HG02588 (cell line): ENCODE measurements around the gene GJC3.
"Not testable (repeated sequence)": the region's sequence is repeated elsewhere in the genome, so short reads cannot be mapped to it uniquely, and the experiment has no call there.

Source experiments
- ATAC-seq: cut with Tn5 transposase; IDR thresholded peaks from one replicate; pipeline ENCODE4 v1.9.1; 2021; ENCODE audit warnings: mild to moderate bottlenecking, moderate library complexity; ENCODE audit not compliant: unreplicated experiment

GJC3 gene

GRCh38 chr7:99928994-99929729 lies at the start of gene GJC3:
GJC3 (minus strand) TSS chr7:99929620; CDS start chr7:99929620, 0 bp downstream.
- no peak for ATAC-seq

DNA sequence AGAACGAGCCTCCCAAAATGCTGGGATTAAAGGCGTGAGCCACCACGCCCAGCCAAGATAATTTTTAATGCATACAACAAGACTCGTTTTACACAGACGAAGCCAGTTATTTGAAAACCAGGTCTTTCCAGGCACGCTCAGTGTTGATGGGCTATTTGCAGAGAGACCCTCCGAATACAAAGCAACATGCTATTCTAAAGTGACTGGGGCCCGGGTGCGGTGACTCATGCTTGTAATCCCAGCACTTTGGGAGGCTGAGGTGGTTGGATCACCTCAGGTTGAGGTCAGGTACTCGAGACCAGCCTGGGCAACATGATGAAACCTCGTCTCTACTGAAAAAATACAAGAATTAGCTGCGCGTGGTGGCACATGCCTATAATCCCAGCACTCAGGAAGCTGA lies 47.2 kb upstream of the GJC3 start:
- ATAC-seq: no peak

- no peak for ATAC-seq
Observed at GRCh38 chr7:99975782-99976521, 46.5 kb upstream of the GJC3 start, which contains the start of gene AZGP1. AZGP1 (minus strand) TSS chr7:99976031; CDS start chr7:99976020, 11 bp downstream.

DNA sequence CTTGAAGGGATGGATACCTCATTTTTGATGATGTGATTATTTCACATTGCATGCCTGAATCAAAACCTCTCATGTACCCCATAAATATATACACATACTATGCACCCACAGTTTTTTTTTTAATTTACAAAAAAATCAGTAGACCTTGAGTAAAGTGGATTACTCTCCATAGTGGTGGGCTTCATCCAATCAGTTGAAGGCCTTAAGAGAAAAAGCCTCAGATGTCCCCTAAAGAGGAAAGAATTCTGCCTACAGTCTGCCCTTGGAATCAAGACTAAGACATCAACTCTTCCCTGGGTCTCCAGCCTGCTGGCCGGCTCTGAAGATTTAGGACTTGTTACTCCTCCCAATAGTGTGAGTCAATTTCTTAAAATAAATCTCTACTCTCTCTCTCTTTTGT lies 45.3 kb upstream of the GJC3 start:
- no peak for ATAC-seq

- ATAC-seq: not testable (repeated sequence)
Observed at GRCh38 chr7:99973817-99974216, 44.4 kb upstream of the GJC3 start.

GRCh38 chr7:99971242-99971641 lies 41.8 kb upstream of the GJC3 start:
- no peak for ATAC-seq

DNA sequence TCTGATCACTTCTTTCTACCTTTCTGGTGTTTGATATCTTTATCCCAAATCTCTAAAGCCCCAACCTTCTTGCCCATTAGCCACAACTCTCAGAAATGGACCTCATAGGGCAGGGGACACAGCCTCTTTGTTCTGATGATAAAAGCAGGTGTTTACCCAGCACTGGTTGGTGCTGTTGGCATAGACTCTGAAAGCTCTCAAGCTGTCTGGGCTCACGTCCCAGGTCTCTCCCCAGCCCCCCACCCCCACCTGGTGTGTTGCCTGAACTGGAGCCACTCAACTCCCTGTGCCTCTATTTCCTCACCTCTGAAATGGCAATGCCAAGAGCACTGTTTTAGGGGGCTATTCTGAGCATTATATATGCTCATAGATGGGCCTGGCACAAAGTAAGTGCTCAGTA lies 40.4 kb upstream of the GJC3 start:
- not testable (repeated sequence) for ATAC-seq

DNA sequence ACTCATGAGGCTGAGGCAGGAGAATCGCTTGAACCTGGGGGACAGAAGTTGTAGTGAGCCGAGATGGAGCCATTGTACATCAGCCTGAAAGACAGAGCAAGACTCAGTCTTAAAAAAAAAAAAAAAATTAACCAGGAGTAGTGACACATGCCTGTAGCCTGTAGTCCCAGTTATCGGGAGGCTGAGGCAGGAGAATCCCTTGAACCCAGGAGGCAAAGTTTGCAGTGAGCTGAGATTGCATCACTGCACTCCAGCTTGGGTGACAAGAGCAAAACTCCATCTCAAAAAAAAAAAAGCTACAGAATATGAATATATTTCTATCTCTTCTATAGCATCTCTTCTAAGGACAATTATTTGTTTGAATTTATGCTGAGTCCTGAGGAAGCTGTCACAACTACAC lies 39.9 kb upstream of the GJC3 start:
- ATAC-seq: no peak

DNA sequence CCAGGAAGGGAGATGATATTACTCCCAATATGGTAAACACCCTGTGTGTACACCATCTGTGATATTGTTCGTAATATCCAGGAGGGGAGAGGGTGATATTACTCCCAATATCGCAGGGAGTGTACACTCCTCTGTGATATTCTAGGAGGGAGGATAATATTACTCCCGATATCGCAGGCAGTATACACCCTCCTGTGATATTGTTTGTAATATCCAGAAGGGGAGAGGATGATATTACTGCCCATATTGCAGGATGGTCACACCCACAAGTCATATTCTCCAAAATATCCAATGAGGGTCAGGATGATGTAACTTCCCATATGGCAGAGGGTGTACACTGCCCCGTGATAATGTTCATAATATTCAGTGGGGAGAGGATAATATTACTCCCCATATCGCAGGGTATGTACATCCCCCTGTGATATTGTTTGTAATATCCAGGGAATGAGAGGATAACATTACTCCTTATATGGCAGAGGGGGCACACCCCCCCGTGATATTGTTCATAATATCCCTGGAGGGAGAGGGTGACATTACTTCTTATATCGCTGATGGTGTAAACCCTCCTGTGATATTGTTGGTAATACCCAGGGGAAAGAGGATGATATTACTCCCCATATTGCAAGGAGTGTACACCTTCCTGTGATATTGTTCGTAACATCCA lies 29.3 kb upstream of the GJC3 start:
- no peak for ATAC-seq

GRCh38 chr7:99955247-99955646 lies 25.8 kb upstream of the GJC3 start:
- ATAC-seq: no peak

- ATAC-seq: not testable (repeated sequence)
Observed at GRCh38 chr7:99954643-99955042, 25.2 kb upstream of the GJC3 start.

- no peak for ATAC-seq
Observed at GRCh38 chr7:99953649-99954048, 24.2 kb upstream of the GJC3 start.

DNA sequence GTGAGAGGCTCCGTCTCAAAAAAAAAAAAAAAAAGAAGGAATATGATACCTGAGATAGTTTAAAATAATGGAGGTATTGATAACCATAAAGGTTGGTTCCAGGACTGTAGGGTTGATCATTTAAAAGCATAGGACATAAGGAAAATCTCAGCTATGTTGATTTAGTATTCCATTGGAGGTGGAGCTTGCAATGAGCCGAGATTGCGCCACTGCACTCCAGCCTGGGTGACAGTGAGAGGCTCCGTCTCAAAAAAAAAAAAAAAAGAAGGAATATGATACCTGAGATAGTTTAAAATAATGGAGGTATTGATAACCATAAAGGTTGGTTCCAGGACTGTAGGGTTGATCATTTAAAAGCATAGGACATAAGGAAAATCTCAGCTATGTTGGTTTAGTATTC lies 23.2 kb upstream of the GJC3 start:
- ATAC-seq: not testable (repeated sequence)

DNA sequence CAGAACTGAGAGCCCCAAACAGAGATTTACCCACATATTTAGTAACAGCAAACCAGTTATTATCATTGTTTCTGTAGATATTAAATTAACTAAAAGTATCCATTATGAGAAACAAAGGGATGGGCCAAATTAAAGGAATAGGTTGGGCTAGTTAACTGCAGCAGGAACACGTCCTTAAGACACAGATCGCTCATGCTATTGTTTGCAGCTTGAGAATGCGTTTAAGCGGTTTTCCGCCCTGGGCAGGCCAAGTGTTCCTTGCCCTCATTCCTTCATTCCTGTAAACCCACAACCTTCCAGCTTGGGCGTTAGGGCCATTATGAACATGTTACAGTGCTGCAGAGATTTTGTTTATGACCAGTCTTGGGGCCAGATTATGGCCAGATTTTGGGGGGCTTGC lies 21.4 kb upstream of the GJC3 start:
- not testable (repeated sequence) for ATAC-seq

- no peak for ATAC-seq
Observed at GRCh38 chr7:99949645-99950228, 20.3 kb upstream of the GJC3 start.

DNA sequence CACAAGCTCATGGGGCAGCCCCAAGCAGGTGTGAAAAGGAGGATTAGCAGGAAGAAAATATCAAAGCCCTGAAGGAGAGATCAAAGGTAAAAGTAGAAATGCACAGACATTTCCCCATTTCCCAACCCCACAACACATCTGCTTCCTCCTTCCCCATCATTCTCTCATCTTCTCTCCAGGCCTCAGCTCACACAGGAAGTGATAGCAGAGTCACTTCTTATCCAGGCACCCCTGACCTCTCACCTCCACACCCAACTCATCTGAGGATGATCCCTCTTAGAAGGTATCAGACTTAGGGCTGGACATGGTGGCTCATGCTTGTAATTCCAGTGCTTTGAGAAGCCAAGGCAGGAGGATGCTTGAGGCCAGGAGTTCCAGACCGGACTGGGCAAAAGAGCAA lies 18.2 kb upstream of the GJC3 start:
- ATAC-seq: no peak

DNA sequence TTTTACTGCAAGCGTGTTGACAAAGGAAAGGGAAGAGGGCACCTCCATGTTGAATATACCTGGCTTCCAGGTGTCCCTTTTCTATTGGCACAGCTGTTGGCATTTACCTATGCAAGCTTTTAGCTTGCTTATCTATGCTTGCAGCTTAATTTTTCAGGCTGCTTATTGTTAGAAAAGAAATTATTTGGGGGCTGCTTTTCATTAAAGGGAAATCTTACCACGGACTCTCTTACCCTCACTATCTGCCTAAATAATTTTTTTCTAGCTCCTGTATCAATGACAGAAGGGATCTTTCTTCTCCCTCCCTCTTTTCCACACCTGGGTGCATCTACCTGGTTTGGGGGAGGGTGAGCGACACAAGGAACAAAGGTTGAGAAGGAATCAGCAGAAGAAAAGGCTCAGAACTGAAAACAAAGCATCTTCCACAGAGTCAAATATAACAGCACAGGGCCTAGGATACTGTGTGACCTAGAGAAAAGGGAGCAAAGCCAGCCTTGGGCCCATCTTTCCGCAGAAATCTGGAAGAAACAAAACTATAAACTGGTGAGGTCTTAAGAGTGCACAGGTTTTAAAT lies 15.2 kb upstream of the GJC3 start:
- no peak for ATAC-seq

GRCh38 chr7:99943641-99944496 lies 14.4 kb upstream of the GJC3 start:
- no peak for ATAC-seq

- no peak for ATAC-seq
Observed at GRCh38 chr7:99938296-99938695, 8.9 kb upstream of the GJC3 start.

DNA sequence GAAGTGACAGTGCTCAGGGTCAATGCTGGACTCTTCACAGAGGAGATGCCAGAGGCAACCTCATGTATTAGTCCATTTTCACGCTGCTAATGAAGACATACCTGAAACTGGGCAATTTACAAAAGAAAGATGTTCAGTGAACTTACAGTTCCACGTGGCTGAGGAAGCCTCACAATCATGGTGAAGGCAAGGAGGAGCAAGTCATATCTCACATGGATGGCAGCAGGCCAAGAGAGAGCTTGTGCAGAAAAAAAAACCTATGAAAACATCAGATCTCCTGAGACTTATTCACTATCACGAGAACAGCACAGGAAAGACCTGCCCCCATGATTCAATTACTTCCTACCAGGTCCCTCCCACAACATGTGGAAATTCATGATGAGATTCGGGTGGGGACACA lies 5.6 kb upstream of the GJC3 start:
- not testable (repeated sequence) for ATAC-seq
